GM12878 (cell line): ENCODE results near the gene AK8.

Experiments used
- POLR2AphosphoS5 ChIP-seq: IDR thresholded peaks from 2 replicates; pipeline ENCODE4 v1.6.1; 2011; ENCODE audit warnings: mild to moderate bottlenecking, low read length, inconsistent platforms
- PRDM15 ChIP-seq: fragments of 450-650 bp; formaldehyde crosslinking; IDR thresholded peaks from 2 replicates; pipeline ENCODE4 v1.4.0; 2020; ENCODE audit warnings: mild to moderate bottlenecking, moderate library complexity
- SMARCA5 ChIP-seq: fragments of 450-650 bp; IDR thresholded peaks from 2 replicates; pipeline ENCODE4 v1.6.1; 2017; ENCODE audit warnings: mild to moderate bottlenecking
- SRF ChIP-seq, 2 experiments: IDR thresholded peaks; 2 replicates each; pipeline ENCODE4 v1.6.1; 2011; ENCODE audit warnings: low read depth in 2 of 2, low read length in 2 of 2, mild to moderate bottlenecking in 1 of 2, moderate library complexity in 1 of 2
- ZBED1 ChIP-seq: IDR thresholded peaks from 2 replicates; pipeline ENCODE4 v1.6.1; 2016; ENCODE audit warnings: borderline replicate concordance

DNA sequence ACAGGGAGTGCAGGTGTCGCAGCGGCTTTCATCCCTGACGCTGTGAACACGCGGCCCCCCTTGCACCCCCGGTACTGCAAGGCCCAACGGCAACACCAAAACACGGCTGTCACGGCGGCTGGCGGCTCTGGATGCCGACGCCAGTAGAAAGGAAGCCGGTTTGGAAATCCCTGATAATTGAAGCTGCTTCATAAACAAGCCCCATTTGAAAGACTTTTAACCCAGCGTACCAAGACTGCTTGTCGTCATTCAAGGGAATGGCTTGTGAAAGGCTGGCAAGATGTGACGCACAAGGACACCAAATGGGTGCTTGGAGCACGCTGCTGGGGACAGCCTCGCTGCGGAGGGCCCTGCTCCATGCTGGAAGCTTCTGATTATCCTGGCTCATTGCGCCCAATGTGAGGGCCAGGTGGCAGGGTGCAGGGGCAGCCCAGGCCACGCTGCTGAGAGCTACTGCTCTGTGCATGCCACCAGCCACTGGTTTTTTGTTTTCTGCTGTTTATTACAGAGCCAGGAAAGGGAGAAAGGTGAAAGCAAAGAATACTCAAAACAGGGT lies 144.7 kb downstream of the AK8 start:
- no peak for TF ChIP-seq POLR2AphosphoS5
- no peak for TF ChIP-seq PRDM15 (CRISPR knock-in tag)
- TF ChIP-seq SMARCA5 = no peak
- no peak for TF ChIP-seq ZBED1
- TF ChIP-seq SRF (IDR thresholded peaks at IDR 0.05; ENCODE audit: low read depth in 2 of 2, low read length in 2 of 2) = no peak
